Activated T-cell treated with anti-CD3 and anti-CD28 coated beads for 24 hours (primary cell): Measurements from ENCODE around the gene FUT8.

Experiments used
- DNase-seq: peaks from one replicate; pipeline ENCODE4 v3.0.0-alpha.2; 2020; ENCODE audit warnings: low read depth

Gene FUT8

GRCh38 chr14:65558363-65558762 is 145.8 kb downstream of the FUT8 start:
- DNase-seq = no peak

- DNase-seq = no peak
These were observed 148.0 kb downstream of the FUT8 start for GRCh38 chr14:65560340-65561027.

GRCh38 chr14:65564370-65564769 is 151.8 kb downstream of the FUT8 start:
- no peak for DNase-seq

- DNase-seq = no peak
These were observed 153.4 kb downstream of the FUT8 start for GRCh38 chr14:65565948-65566347.

GRCh38 chr14:65566820-65567522 is 154.4 kb downstream of the FUT8 start:
- no peak for DNase-seq

GRCh38 chr14:65574611-65575010 is 162.1 kb downstream of the FUT8 start:
- DNase-seq = no peak

- DNase-seq = no peak
These were observed 162.9 kb downstream of the FUT8 start for GRCh38 chr14:65575389-65575788.

- no peak for DNase-seq
These were observed 168.4 kb downstream of the FUT8 start for GRCh38 chr14:65580973-65581372.

- DNase-seq = no peak
These were observed 168.8 kb downstream of the FUT8 start for GRCh38 chr14:65581378-65581777.

GRCh38 chr14:65581799-65582198 is 169.3 kb downstream of the FUT8 start:
- DNase-seq = no peak

- no peak for DNase-seq
These were observed 172.7 kb downstream of the FUT8 start for GRCh38 chr14:65585216-65585615.

- DNase-seq = no peak
These were observed 176.1 kb downstream of the FUT8 start for GRCh38 chr14:65588426-65589140.

- DNase-seq = no peak
These were observed 181.8 kb downstream of the FUT8 start for GRCh38 chr14:65594153-65594881.

GRCh38 chr14:65594882-65595237 is 182.3 kb downstream of the FUT8 start:
- DNase-seq = no peak

- no peak for DNase-seq
These were observed 186.8 kb downstream of the FUT8 start for GRCh38 chr14:65599375-65599774.

GRCh38 chr14:65600742-65601141 is 188.2 kb downstream of the FUT8 start:
- no peak for DNase-seq

GRCh38 chr14:65604535-65604934 is 192.0 kb downstream of the FUT8 start:
- DNase-seq = no peak

GRCh38 chr14:65604936-65605335 is 192.4 kb downstream of the FUT8 start:
- no peak for DNase-seq

GRCh38 chr14:65606460-65606859 is 193.9 kb downstream of the FUT8 start:
- DNase-seq = no peak

GRCh38 chr14:65613131-65613650 is 200.7 kb downstream of the FUT8 start:
- no peak for DNase-seq

GRCh38 chr14:65618996-65619395 is 206.5 kb downstream of the FUT8 start:
- no peak for DNase-seq

GRCh38 chr14:65620195-65620594 is 207.7 kb downstream of the FUT8 start:
- DNase-seq = no peak
